ENCODE data around the gene SSTR4. TPM values are rescaled to one million over a fixed set of nuclear protein-coding genes. Genes with fewer than 3 reads are reported as not detected.
A peak's percentile ranks its signal among the peaks of the same experiment; 100 is the strongest.

SSTR4 gene
- total RNA-seq, 1 experiment from 2014 or later: not detected

GRCh38 chr20:23049201-23050075, 14.3 kb downstream of the SSTR4 start, which contains the start of gene THBD:
Gene THBD, minus strand, starts transcription at chr20:23049672. Its CDS starts 168 bp downstream, at chr20:23049504.
- ATAC-seq (peak; percentile 76), DNase-seq (ENCODE audit: low read depth, low spot score) (no peak)
- H3K9me2 ChIP-seq (ENCODE audit: insufficient read depth): no peaks in the 10 kb centered on the region
- ChIA-PET CTCF (interaction anchor here (0.6 to 2.9 kb wide), 6 partner anchors 27 to 358 kb away, joined by 3 to 47 read pairs (median 6); no protein-coding TSS in a partner anchor), POLR2A (no interaction called here), RAD21 (ENCODE audit: low non-redundant PET in 1 of 2, low total read pairs in 2 of 2, uncharacterized antibody in 2 of 2, unreplicated experiment in 2 of 2) (interaction anchor here (0.7 to 2.0 kb wide), 3 partner anchors 13 to 358 kb away, joined by 3 to 18 read pairs (median 3); no protein-coding TSS in a partner anchor)
- H3K27ac ChIP-seq (ENCODE audit: low read depth, low read length): no peak within 1 kb of the TSS
- H3K4me1 ChIP-seq (ENCODE audit: control insufficient read depth in 1 of 2, insufficient read depth in 2 of 2, low read length in 2 of 2): peaks cover 3 to 31% of the 10 kb centered on the region in 2 experiments; a peak in 3 of 4 replicates
- H3K36me3 ChIP-seq (ENCODE audit: control insufficient read depth in 1 of 2, insufficient read depth in 2 of 2, low read length in 2 of 2): no peaks in the 10 kb centered on the region
- intact Hi-C loops (cut with micrococcal nuclease): loop anchor here (1.0 to 10.0 kb wide), 2 partner anchors 152 to 275 kb away; no protein-coding TSS in a partner anchor
- no peaks in the 10 kb centered on the region for H4K20me1 ChIP-seq (ENCODE audit: insufficient read depth)
- no peak for TF ChIP-seq ELF1 (IDR thresholded peaks at IDR 0.05; ENCODE audit: borderline replicate concordance, low read depth)
- no peak for TF ChIP-seq FOSL1 (IDR thresholded peaks at IDR 0.05; ENCODE audit: low read depth)
- peak; percentile 8 for TF ChIP-seq POLR2AphosphoS5 (IDR thresholded peaks at IDR 0.05; ENCODE audit: low read depth, low read length)
- no peak for TF ChIP-seq SIN3A (IDR thresholded peaks at IDR 0.05; ENCODE audit: low read depth)
- TF ChIP-seq MAX (IDR thresholded peaks at IDR 0.05): peak; percentile 26; the same call in 1 of the 2 replicates
- H3K9ac ChIP-seq (ENCODE audit: low read length): peak within 1 kb of the TSS; percentile 57
- peaks cover 8% of the 10 kb centered on the region; the same call in 1 of the 2 replicates for H3K27me3 ChIP-seq (ENCODE audit: insufficient read depth, low read length)
- H3K9me3 ChIP-seq (ENCODE audit: control insufficient read depth in 1 of 2, insufficient read depth in 1 of 2, low read depth in 1 of 2, low read length in 2 of 2): no peaks in the 10 kb centered on the region
- H3K79me2 ChIP-seq (ENCODE audit: insufficient read depth, low read length): no peaks in the 10 kb centered on the region
- peak within 1 kb of the TSS; percentile 99 for H3K4me2 ChIP-seq (ENCODE audit: low read length)
- BruUV-seq (replicated peaks): no TSS peak
- peak within 1 kb of the TSS; percentile 88 for H2AFZ ChIP-seq (ENCODE audit: low read depth, low read length, poor library complexity, severe bottlenecking)
- peak within 1 kb of the TSS; percentile 51 to 67 for H3K4me3 ChIP-seq (replicated peaks in 1 of 2; ENCODE audit: low read depth in 1 of 2, low read length in 2 of 2)

Data from HCT116 (cell line).